Parathyroid adenoma (tissue), 2 donors: ENCODE data around the gene ZNF865.

Source experiments
- H2AFZ ChIP-seq: fragments of 300-600 bp; sonication (generic); one replicate; pipeline ENCODE4 v1.7.0; 2017; ENCODE audit warnings: antibody characterized with exemption, mild to moderate bottlenecking
- H3K27ac ChIP-seq: fragments of 300-600 bp; sonication (generic); one replicate; pipeline ENCODE4 v1.7.0; 2017
- H3K27me3 ChIP-seq: fragments of 300-600 bp; sonication (generic); one replicate; pipeline ENCODE4 v1.7.0; 2017; ENCODE audit warnings: low read length; ENCODE audit not compliant: control insufficient read depth, insufficient read depth
- H3K36me3 ChIP-seq: fragments of 300-600 bp; sonication (generic); one replicate; pipeline ENCODE4 v1.7.0; 2017; ENCODE audit warnings: low read length; ENCODE audit not compliant: control insufficient read depth, insufficient read depth
- H3K4me1 ChIP-seq: fragments of 300-600 bp; sonication (generic); one replicate; pipeline ENCODE4 v1.7.0; 2017; ENCODE audit warnings: control low read depth
- H3K4me2 ChIP-seq: fragments of 300-600 bp; sonication (generic); one replicate; pipeline ENCODE4 v1.7.0; 2017; ENCODE audit warnings: low read length
- H3K4me3 ChIP-seq: fragments of 300-600 bp; sonication (generic); one replicate; pipeline ENCODE4 v1.7.0; 2017; ENCODE audit warnings: low read depth, low read length
- H3K79me2 ChIP-seq: fragments of 300-600 bp; sonication (generic); one replicate; pipeline ENCODE4 v1.7.0; 2017; ENCODE audit warnings: control low read depth
- H3K9ac ChIP-seq: fragments of 300-600 bp; sonication (generic); one replicate; pipeline ENCODE4 v1.7.0; 2017; ENCODE audit warnings: mild to moderate bottlenecking
- H3K9me3 ChIP-seq: fragments of 300-600 bp; sonication (generic); one replicate; pipeline ENCODE4 v1.7.0; 2017; ENCODE audit warnings: low read length; ENCODE audit not compliant: control insufficient read depth
- TF ChIP-seq, protein P1 (sequence below): fragments of 300-600 bp; sonication (generic); IDR thresholded peaks from one replicate; pipeline ENCODE4 v1.7.0; 2017; ENCODE audit warnings: antibody characterized with exemption, mild to moderate bottlenecking
- donor health status: primary hyperparathyroidism.

ZNF865 gene

DNA sequence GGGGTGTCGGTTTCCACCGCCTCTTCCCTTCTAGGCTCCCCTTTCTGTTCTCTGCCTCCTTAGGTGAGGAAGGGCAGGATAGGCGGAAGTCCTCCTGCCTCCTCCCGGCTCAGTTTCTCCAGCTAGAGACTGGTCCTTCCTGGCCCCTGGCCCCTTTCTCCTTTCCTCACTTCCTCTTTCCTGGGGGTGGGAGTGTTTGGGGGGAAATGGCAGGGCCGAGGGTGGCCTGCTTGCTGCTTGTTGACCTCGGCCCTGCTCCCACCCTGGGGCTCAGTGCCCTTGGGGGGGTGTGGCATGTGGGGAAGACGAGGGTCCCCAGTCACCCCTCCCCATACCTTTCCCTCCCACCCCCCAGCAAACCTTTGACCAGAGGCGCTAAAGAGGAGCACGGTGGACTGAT lies 54.4 kb downstream of the ZNF865 start:
- Histone ChIP-seq H3K4me2 (no peak overlapping the region), H3K4me1 (peaks cover 23% of the 10 kb centered on the region), H2AFZ (no peak overlapping the region), H3K9me3 (no peaks in the 10 kb centered on the region), H3K27me3 (no peaks in the 10 kb centered on the region), H3K79me2 (peaks cover 91% of the 10 kb centered on the region), H3K36me3 (no peaks in the 10 kb centered on the region), H3K9ac (no peak overlapping the region), H3K27ac (no peak overlapping the region), H3K4me3 (no peak overlapping the region)
- TF ChIP-seq, protein P1, sequence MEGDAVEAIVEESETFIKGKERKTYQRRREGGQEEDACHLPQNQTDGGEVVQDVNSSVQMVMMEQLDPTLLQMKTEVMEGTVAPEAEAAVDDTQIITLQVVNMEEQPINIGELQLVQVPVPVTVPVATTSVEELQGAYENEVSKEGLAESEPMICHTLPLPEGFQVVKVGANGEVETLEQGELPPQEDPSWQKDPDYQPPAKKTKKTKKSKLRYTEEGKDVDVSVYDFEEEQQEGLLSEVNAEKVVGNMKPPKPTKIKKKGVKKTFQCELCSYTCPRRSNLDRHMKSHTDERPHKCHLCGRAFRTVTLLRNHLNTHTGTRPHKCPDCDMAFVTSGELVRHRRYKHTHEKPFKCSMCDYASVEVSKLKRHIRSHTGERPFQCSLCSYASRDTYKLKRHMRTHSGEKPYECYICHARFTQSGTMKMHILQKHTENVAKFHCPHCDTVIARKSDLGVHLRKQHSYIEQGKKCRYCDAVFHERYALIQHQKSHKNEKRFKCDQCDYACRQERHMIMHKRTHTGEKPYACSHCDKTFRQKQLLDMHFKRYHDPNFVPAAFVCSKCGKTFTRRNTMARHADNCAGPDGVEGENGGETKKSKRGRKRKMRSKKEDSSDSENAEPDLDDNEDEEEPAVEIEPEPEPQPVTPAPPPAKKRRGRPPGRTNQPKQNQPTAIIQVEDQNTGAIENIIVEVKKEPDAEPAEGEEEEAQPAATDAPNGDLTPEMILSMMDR: no peak

DNA sequence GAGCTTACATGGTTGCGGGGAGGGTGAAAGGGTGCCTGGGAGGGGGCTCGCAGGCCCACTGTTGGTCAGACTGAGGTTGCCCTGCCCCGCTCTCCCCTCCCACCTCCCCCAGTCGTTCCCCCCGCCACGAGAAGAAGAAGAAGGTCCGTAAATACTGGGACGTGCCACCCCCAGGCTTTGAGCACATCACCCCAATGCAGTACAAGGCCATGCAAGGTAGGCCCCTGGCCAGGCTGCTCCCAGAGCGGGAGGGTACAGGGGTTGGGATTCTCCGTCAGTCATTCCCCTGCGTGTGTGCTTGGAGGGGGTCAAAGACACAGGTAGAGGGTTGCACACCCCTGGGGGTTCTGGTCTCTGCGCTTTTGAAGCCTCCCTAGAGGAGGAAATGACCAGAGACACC lies 55.0 kb downstream of the ZNF865 start:
- no peaks in the 10 kb centered on the region for H3K27me3 ChIP-seq
- H3K9ac ChIP-seq: no peak overlapping the region
- no peaks in the 10 kb centered on the region for H3K9me3 ChIP-seq
- H3K36me3 ChIP-seq: no peaks in the 10 kb centered on the region
- H3K4me1 ChIP-seq: peaks cover 23% of the 10 kb centered on the region
- no peak overlapping the region for H3K4me2 ChIP-seq
- no peak overlapping the region for H2AFZ ChIP-seq
- no peak overlapping the region for H3K27ac ChIP-seq
- H3K4me3 ChIP-seq: no peak overlapping the region
- TF ChIP-seq, protein P1: no peak
- H3K79me2 ChIP-seq: peaks cover 89% of the 10 kb centered on the region

DNA sequence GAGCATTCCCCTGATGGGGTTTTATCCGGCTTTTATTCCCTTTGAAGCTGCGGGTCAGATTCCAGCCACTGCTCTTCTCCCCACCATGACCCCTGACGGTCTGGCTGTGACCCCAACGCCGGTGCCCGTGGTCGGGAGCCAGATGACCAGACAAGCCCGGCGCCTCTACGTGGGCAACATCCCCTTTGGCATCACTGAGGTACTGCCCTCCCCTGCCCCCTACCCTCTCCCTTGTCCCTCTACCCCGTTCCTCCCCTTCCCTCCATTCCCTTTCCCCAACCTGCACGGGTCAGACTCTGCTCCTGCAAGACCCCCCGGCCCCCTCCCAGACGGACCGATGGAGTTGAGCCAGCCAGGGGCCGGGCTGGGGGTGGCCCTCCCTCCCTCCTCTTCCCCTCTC lies 55.5 kb downstream of the ZNF865 start:
- Histone ChIP-seq H3K4me1 (peaks cover 23% of the 10 kb centered on the region), H3K9me3 (no peaks in the 10 kb centered on the region), H3K27me3 (no peaks in the 10 kb centered on the region), H3K36me3 (no peaks in the 10 kb centered on the region), H2AFZ (no peak overlapping the region), H3K79me2 (peaks cover 89% of the 10 kb centered on the region), H3K4me2 (no peak overlapping the region), H3K9ac (no peak overlapping the region), H3K4me3 (no peak overlapping the region), H3K27ac (no peak overlapping the region)
- TF ChIP-seq, protein P1: no peak

DNA sequence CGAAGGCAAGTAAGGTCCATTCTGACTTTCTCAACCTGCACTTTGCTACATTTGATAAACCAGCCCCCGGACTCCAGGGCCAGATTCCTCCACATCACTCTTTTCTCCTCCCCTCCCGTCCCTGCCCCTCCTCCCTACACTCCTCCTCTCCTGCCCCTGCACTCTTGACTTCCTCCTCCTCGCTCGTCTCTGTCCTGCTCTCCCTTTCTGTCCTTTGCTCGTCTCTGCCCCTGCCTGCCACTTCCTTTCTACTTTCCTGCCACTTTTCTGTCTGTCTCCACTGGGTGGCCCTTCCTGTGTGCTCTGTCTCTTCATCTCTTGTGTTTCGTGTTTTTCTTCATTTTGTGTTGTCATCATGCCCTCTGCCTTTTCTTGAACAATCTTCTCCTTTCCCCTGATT lies 56.4 kb downstream of the ZNF865 start:
- Histone ChIP-seq H3K36me3 (no peaks in the 10 kb centered on the region), H3K4me3 (no peak overlapping the region), H2AFZ (no peak overlapping the region), H3K79me2 (peaks cover 89% of the 10 kb centered on the region), H3K9me3 (no peaks in the 10 kb centered on the region), H3K4me2 (no peak overlapping the region), H3K9ac (no peak overlapping the region), H3K27me3 (no peaks in the 10 kb centered on the region), H3K4me1 (peaks cover 14% of the 10 kb centered on the region), H3K27ac (no peak overlapping the region)
- TF ChIP-seq, protein P1: no peak

DNA sequence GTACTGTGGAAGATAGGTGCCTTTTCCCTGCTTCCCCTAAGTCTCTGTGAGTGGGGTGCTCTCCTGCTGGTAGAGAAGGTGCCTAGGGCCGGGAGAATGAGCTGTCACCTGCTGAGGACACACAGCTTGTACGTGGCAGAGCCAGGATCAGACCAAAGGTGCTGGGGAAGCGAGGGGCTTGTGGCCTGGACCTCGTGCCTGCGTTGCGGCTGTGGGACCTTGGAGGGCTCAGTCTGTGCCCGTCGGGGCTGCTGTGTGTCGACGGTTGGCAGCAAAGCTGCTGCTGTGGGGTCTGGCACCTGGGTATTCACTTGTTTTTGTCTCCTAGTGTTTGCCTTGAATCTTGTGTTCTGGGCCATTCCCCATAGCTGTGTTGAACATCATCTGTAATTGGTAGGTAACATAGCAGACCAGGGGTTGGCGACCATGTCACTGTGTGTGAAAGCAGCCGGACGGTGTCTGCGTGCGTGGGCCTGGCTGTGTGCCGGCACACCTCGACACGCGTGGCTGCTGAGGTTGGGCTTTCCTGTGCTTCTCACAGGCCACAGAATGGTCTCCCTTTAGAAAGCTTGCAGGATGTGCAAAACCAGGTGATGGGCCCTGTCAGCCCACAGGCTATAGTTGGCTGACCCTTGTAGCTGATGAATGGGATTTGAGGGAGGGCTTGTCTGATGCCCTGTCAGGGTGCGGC lies 58.5 kb downstream of the ZNF865 start:
- Histone ChIP-seq H3K4me2 (no peak overlapping the region), H3K79me2 (peaks cover 89% of the 10 kb centered on the region), H3K4me1 (peaks cover 5% of the 10 kb centered on the region), H3K27me3 (no peaks in the 10 kb centered on the region), H3K9me3 (no peaks in the 10 kb centered on the region), H3K4me3 (no peak overlapping the region), H3K27ac (no peak overlapping the region), H3K36me3 (no peaks in the 10 kb centered on the region), H2AFZ (no peak overlapping the region), H3K9ac (no peak overlapping the region)
- TF ChIP-seq, protein P1: no peak
